CD4-positive, CD25-positive, alpha-beta regulatory T cell (primary cell): ENCODE measurements around the gene TSPAN3. TPM values are rescaled to one million over a fixed set of nuclear protein-coding genes. Genes with fewer than 3 reads are reported as not detected.

Experiments
- ATAC-seq, 2 donors: fragments of 150-1000 bp; cut with Tn5 transposase; one replicate each; pipeline ENCODE4 v1.10.0; 2021; ENCODE audit warnings: low read depth in 2 of 2, moderate number of reproducible peaks in 2 of 2, moderate library complexity in 1 of 2
- DNase-seq, 3 donors: peaks; one replicate each; pipeline versions ENCODE4 v3.0.0 to v3.0.0-alpha.2; 2012 to 2022; ENCODE audit warnings: mixed read lengths in 1 of 3
- H3K27ac ChIP-seq: one replicate; pipeline ENCODE4 v1.7.0; 2013; ENCODE audit warnings: mild to moderate bottlenecking, low read length; ENCODE audit not compliant: insufficient read depth, poor library complexity, severe bottlenecking
- H3K27me3 ChIP-seq: one replicate; pipeline ENCODE4 v1.7.0; 2013; ENCODE audit warnings: low read length; ENCODE audit not compliant: control insufficient read depth, insufficient read depth
- H3K36me3 ChIP-seq: one replicate; pipeline ENCODE4 v1.7.0; 2013; ENCODE audit warnings: mild to moderate bottlenecking, low read length, moderate library complexity; ENCODE audit not compliant: control insufficient read depth, insufficient read depth
- H3K4me1 ChIP-seq: 2 replicates; pipeline ENCODE4 v1.7.0; 2013; ENCODE audit warnings: mild to moderate bottlenecking, low read length; ENCODE audit not compliant: insufficient read depth, control insufficient read depth, poor library complexity, severe bottlenecking
- H3K4me3 ChIP-seq: one replicate; pipeline ENCODE4 v1.7.0; 2013; ENCODE audit warnings: low read depth, mild to moderate bottlenecking, low read length, moderate library complexity
- H3K9me3 ChIP-seq, 2 experiments: 1 replicate in 1 of 2; 2 replicates in 1 of 2; pipeline ENCODE4 v1.7.0; 2013; ENCODE audit warnings: low read length in 2 of 2, mild to moderate bottlenecking in 1 of 2, moderate library complexity in 1 of 2; ENCODE audit not compliant: control insufficient read depth in 2 of 2
- H3K27ac Mint-ChIP-seq, 3 donors: one replicate each; pipeline ENCODE4 v1.8.0; 2020 to 2022; ENCODE audit warnings: mild to moderate bottlenecking in 3 of 3, mixed read lengths in 3 of 3, moderate library complexity in 2 of 3
- H3K27me3 Mint-ChIP-seq: one replicate; pipeline ENCODE4 v1.8.0; 2022; ENCODE audit warnings: mild to moderate bottlenecking, mixed read lengths
- H3K36me3 Mint-ChIP-seq: one replicate; pipeline ENCODE4 v1.8.0; 2020; ENCODE audit warnings: mixed read lengths
- H3K4me1 Mint-ChIP-seq, 4 donors: one replicate each; pipeline ENCODE4 v1.8.0; 2020 to 2022; ENCODE audit warnings: mixed read lengths in 4 of 4, mild to moderate bottlenecking in 1 of 4
- H3K4me3 Mint-ChIP-seq, 4 donors: one replicate each; pipeline ENCODE4 v1.8.0; 2020 to 2022; ENCODE audit warnings: mild to moderate bottlenecking in 4 of 4, mixed read lengths in 4 of 4, moderate library complexity in 3 of 4
- H3K9me3 Mint-ChIP-seq, 7 donors: one replicate each; pipeline ENCODE4 v1.8.0; 2020 to 2022; ENCODE audit warnings: mixed read lengths in 7 of 7, mild to moderate bottlenecking in 3 of 7, moderate library complexity in 2 of 7
- polyA plus RNA-seq, 4 donors: library from polyadenylated mRNA; unstranded; fragments of 300-500 nt; fragmentation: Illumina TruSeq; gene quantifications; one replicate each; pipeline ENCODE4 v1.2.3, GENCODE V29; 2021
- total RNA-seq: library from RNA; stranded (reverse); gene quantifications from one replicate; pipeline ENCODE4 v1.2.3, GENCODE V29; 2022

Gene TSPAN3
- total and polyA plus RNA-seq, 5 donors from 2014 or later: 5.4 to 31.0 (median 24.2) TPM

GRCh38 chr15:77096541-77096940 lies 25.6 kb upstream of the TSPAN3 start:
- Mint-ChIP-seq H3K27ac (peak overlapping the region in 1 of 3 donors; percentile 47), H3K36me3 (no peaks in the 10 kb centered on the region), H3K27me3 (peaks cover 13% of the 10 kb centered on the region), H3K9me3 (no peaks in the 10 kb centered on the region), H3K4me1 (no peaks in the 10 kb centered on the region), H3K4me3 (no peak overlapping the region)
- H3K27me3 ChIP-seq: no peaks in the 10 kb centered on the region
- no peak for DNase-seq
- H3K36me3 ChIP-seq: no peaks in the 10 kb centered on the region
- H3K4me3 ChIP-seq: no peak overlapping the region
- no peak overlapping the region for H3K27ac ChIP-seq
- no peaks in the 10 kb centered on the region for H3K9me3 ChIP-seq
- no peak for ATAC-seq
- H3K4me1 ChIP-seq: no peaks in the 10 kb centered on the region

- H3K4me1 Mint-ChIP-seq: no peaks in the 10 kb centered on the region
- H3K9me3 Mint-ChIP-seq: no peaks in the 10 kb centered on the region
- Histone ChIP-seq H3K36me3 (no peaks in the 10 kb centered on the region), H3K9me3 (no peaks in the 10 kb centered on the region), H3K4me1 (no peaks in the 10 kb centered on the region), H3K4me3 (no peak overlapping the region), H3K27me3 (no peaks in the 10 kb centered on the region), H3K27ac (no peak overlapping the region)
- ATAC-seq (no peak), DNase-seq (no peak)
- H3K27me3 Mint-ChIP-seq: peaks cover 17% of the 10 kb centered on the region
- peak overlapping the region in 1 of 3 donors; percentile 47 for H3K27ac Mint-ChIP-seq
- H3K4me3 Mint-ChIP-seq: no peak overlapping the region
- H3K36me3 Mint-ChIP-seq: no peaks in the 10 kb centered on the region
Observed at GRCh38 chr15:77096138-77096537, 25.2 kb upstream of the TSPAN3 start.

GRCh38 chr15:77094397-77095030 lies 23.6 kb upstream of the TSPAN3 start:
- H3K4me1 ChIP-seq: no peaks in the 10 kb centered on the region
- no peak for ATAC-seq
- no peaks in the 10 kb centered on the region for H3K4me1 Mint-ChIP-seq
- H3K9me3 ChIP-seq: no peaks in the 10 kb centered on the region
- no peak overlapping the region for H3K4me3 ChIP-seq
- no peak overlapping the region for H3K4me3 Mint-ChIP-seq
- no peak overlapping the region for H3K27ac ChIP-seq
- no peaks in the 10 kb centered on the region for H3K36me3 ChIP-seq
- no peak overlapping the region for H3K27ac Mint-ChIP-seq
- no peak for DNase-seq
- no peaks in the 10 kb centered on the region for H3K27me3 ChIP-seq
- no peaks in the 10 kb centered on the region for H3K9me3 Mint-ChIP-seq
- H3K36me3 Mint-ChIP-seq: no peaks in the 10 kb centered on the region
- peaks cover 17% of the 10 kb centered on the region for H3K27me3 Mint-ChIP-seq

GRCh38 chr15:77093436-77093835 lies 22.5 kb upstream of the TSPAN3 start:
- Mint-ChIP-seq H3K36me3 (no peaks in the 10 kb centered on the region), H3K4me1 (no peaks in the 10 kb centered on the region), H3K27me3 (peaks cover 17% of the 10 kb centered on the region), H3K9me3 (no peaks in the 10 kb centered on the region), H3K27ac (no peak overlapping the region), H3K4me3 (no peak overlapping the region)
- no peak overlapping the region for H3K27ac ChIP-seq
- no peaks in the 10 kb centered on the region for H3K4me1 ChIP-seq
- no peak for ATAC-seq
- no peak for DNase-seq
- no peaks in the 10 kb centered on the region for H3K27me3 ChIP-seq
- no peaks in the 10 kb centered on the region for H3K9me3 ChIP-seq
- H3K36me3 ChIP-seq: no peaks in the 10 kb centered on the region
- H3K4me3 ChIP-seq: no peak overlapping the region

GRCh38 chr15:77091097-77091496 lies 20.2 kb upstream of the TSPAN3 start:
- Mint-ChIP-seq H3K36me3 (no peaks in the 10 kb centered on the region), H3K4me3 (no peak overlapping the region), H3K9me3 (peaks cover 0 to 2% (median 0%) of the 10 kb centered on the region in 7 donors), H3K27ac (no peak overlapping the region), H3K4me1 (no peaks in the 10 kb centered on the region), H3K27me3 (peaks cover 11% of the 10 kb centered on the region)
- Histone ChIP-seq H3K9me3 (no peaks in the 10 kb centered on the region), H3K27ac (no peak overlapping the region), H3K36me3 (no peaks in the 10 kb centered on the region), H3K4me3 (no peak overlapping the region), H3K27me3 (no peaks in the 10 kb centered on the region), H3K4me1 (no peaks in the 10 kb centered on the region)
- DNase-seq: no peak
- ATAC-seq: no peak

GRCh38 chr15:77087213-77087612 lies 16.3 kb upstream of the TSPAN3 start:
- ATAC-seq: no peak
- H3K4me1 Mint-ChIP-seq: peaks cover 0 to 18% (median 7%) of the 10 kb centered on the region in 4 donors
- peaks cover 0 to 2% (median 0%) of the 10 kb centered on the region in 7 donors for H3K9me3 Mint-ChIP-seq
- no peak overlapping the region for H3K27ac Mint-ChIP-seq
- no peaks in the 10 kb centered on the region for H3K36me3 Mint-ChIP-seq
- DNase-seq: no peak
- Histone ChIP-seq H3K36me3 (no peaks in the 10 kb centered on the region), H3K27me3 (no peaks in the 10 kb centered on the region), H3K4me1 (peaks cover 6% of the 10 kb centered on the region), H3K4me3 (no peak overlapping the region), H3K27ac (no peak overlapping the region), H3K9me3 (no peaks in the 10 kb centered on the region)
- H3K4me3 Mint-ChIP-seq: no peak overlapping the region
- H3K27me3 Mint-ChIP-seq: peaks cover 11% of the 10 kb centered on the region

GRCh38 chr15:77085297-77085696 lies 14.4 kb upstream of the TSPAN3 start:
- Mint-ChIP-seq H3K27ac (no peak overlapping the region), H3K4me1 (peaks cover 0 to 18% (median 7%) of the 10 kb centered on the region in 4 donors)

GRCh38 chr15:77084436-77084835 lies 13.5 kb upstream of the TSPAN3 start:
- peaks cover 6% of the 10 kb centered on the region for H3K4me1 ChIP-seq
- H3K36me3 ChIP-seq: no peaks in the 10 kb centered on the region
- ATAC-seq: no peak
- no peak overlapping the region for H3K27ac Mint-ChIP-seq
- peaks cover 0 to 18% (median 7%) of the 10 kb centered on the region in 4 donors for H3K4me1 Mint-ChIP-seq
- no peaks in the 10 kb centered on the region for H3K9me3 ChIP-seq
- no peak for DNase-seq
- H3K27me3 ChIP-seq: no peaks in the 10 kb centered on the region
- no peak overlapping the region for H3K27ac ChIP-seq
- peaks cover 11% of the 10 kb centered on the region for H3K27me3 Mint-ChIP-seq
- H3K4me3 Mint-ChIP-seq: peak overlapping the region in 1 of 4 donors; percentile 81
- no peaks in the 10 kb centered on the region for H3K36me3 Mint-ChIP-seq
- H3K4me3 ChIP-seq: no peak overlapping the region
- H3K9me3 Mint-ChIP-seq: peaks cover 0 to 2% (median 0%) of the 10 kb centered on the region in 7 donors

More at GRCh38 chr15:77085297-77085696, 14.4 kb upstream of the TSPAN3 start:
- Histone ChIP-seq H3K36me3 (no peaks in the 10 kb centered on the region), H3K27ac (no peak overlapping the region), H3K4me3 (no peak overlapping the region), H3K9me3 (no peaks in the 10 kb centered on the region), H3K27me3 (no peaks in the 10 kb centered on the region), H3K4me1 (peaks cover 6% of the 10 kb centered on the region)
- DNase-seq (peak in 1 of 3 donors; percentile 11), ATAC-seq (no peak)
- peaks cover 11% of the 10 kb centered on the region for H3K27me3 Mint-ChIP-seq
- H3K4me3 Mint-ChIP-seq: no peak overlapping the region
- H3K9me3 Mint-ChIP-seq: peaks cover 0 to 2% (median 0%) of the 10 kb centered on the region in 7 donors
- no peaks in the 10 kb centered on the region for H3K36me3 Mint-ChIP-seq
